ENCODE results near the gene PITPNB.

GRCh38 chr22:27850000-27850521 lies 69.0 kb downstream of the PITPNB start:
- TF ChIP-seq CTCF (IDR thresholded peaks at IDR 0.05; ENCODE audit: low read depth, low read length) (no peak), EZH2phosphoT487 (IDR thresholded peaks at IDR 0.05; ENCODE audit: low read depth) (no peak)

Data from OCI-LY3 (cell line).